K562 (cell line): Measurements from ENCODE around the gene MACROD2.

ENCODE experiments used
- GATAD2A ChIP-seq: fragments of 450-650 bp; IDR thresholded peaks from 2 replicates; pipeline ENCODE4 v1.6.1; 2017
- HMGXB4 ChIP-seq: sonication (generic); formaldehyde crosslinking; IDR thresholded peaks from 2 replicates; pipeline ENCODE4 v1.8.1; 2023; ENCODE audit warnings: mild to moderate bottlenecking, missing genetic modification reagents
- NFYB ChIP-seq: IDR thresholded peaks from 2 replicates; pipeline ENCODE4 v1.6.1; 2011; ENCODE audit warnings: mild to moderate bottlenecking, moderate library complexity; ENCODE audit not compliant: insufficient read length; ENCODE audit errors: extremely low read depth
- PCBP2 ChIP-seq: fragments of 200-400 bp; formaldehyde crosslinking; IDR thresholded peaks from 2 replicates; pipeline ENCODE4 v1.6.1; 2018; ENCODE audit warnings: low read length, low read depth, mild to moderate bottlenecking, moderate library complexity; ENCODE audit not compliant: poor library complexity, severe bottlenecking
- SRF ChIP-seq, 2 experiments: fragments of 250-450, 450-650 bp in 1 of 2; sonication (Bioruptor Pico) in 1 of 2; sonication (generic) in 1 of 2; formaldehyde crosslinking; IDR thresholded peaks; 2 replicates each; pipeline versions ENCODE4 v1.5.0 to v1.5.1; 2020 to 2022; ENCODE audit warnings: mild to moderate bottlenecking in 1 of 2, missing genetic modification reagents in 1 of 2
- TF ChIP-seq, protein P1 (sequence below): fragments of 150-350 bp; conservative IDR thresholded peaks from 2 replicates; pipeline ENCODE4 v1.6.1; 2014; ENCODE audit warnings: low read length
- TF ChIP-seq, protein P2 (sequence below), 3 experiments: IDR thresholded peaks in 2 of 3; conservative IDR thresholded peaks in 1 of 3; 2 replicates each; pipeline ENCODE4 v1.5.1; 2011 to 2012; ENCODE audit warnings: low read length in 3 of 3, mild to moderate bottlenecking in 3 of 3, control low read depth in 2 of 3, improper control_type of control experiment in 1 of 3, inconsistent platforms in 1 of 3, low read depth in 1 of 3, mixed read lengths in 1 of 3, moderate library complexity in 1 of 3; ENCODE audit not compliant: insufficient read depth in 2 of 3
- TF ChIP-seq, protein P3 (sequence below): fragments of 450-650 bp; IDR thresholded peaks from 2 replicates; pipeline ENCODE4 v1.6.1; 2016; ENCODE audit warnings: mild to moderate bottlenecking, moderate library complexity

DNA sequence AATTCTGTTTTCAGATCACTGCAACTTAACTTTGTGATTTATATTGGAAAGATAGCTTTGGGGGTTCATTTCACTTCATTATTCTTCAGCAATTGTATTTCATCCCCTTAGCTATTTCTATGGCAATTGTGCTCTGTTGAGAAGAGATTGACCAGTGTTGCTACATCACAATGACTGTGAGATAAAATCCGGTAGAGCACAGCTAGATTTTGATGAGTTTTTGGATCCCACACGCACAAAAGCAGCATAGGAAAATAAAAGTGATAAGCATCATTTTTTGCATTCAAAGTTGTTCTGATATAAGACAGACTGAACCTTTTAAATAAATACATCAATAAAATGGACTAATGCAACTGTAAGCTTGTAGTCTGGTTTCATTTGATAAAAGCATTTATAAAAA lies 1843.2 kb downstream of the MACROD2 start:
- TF ChIP-seq, protein P1, sequence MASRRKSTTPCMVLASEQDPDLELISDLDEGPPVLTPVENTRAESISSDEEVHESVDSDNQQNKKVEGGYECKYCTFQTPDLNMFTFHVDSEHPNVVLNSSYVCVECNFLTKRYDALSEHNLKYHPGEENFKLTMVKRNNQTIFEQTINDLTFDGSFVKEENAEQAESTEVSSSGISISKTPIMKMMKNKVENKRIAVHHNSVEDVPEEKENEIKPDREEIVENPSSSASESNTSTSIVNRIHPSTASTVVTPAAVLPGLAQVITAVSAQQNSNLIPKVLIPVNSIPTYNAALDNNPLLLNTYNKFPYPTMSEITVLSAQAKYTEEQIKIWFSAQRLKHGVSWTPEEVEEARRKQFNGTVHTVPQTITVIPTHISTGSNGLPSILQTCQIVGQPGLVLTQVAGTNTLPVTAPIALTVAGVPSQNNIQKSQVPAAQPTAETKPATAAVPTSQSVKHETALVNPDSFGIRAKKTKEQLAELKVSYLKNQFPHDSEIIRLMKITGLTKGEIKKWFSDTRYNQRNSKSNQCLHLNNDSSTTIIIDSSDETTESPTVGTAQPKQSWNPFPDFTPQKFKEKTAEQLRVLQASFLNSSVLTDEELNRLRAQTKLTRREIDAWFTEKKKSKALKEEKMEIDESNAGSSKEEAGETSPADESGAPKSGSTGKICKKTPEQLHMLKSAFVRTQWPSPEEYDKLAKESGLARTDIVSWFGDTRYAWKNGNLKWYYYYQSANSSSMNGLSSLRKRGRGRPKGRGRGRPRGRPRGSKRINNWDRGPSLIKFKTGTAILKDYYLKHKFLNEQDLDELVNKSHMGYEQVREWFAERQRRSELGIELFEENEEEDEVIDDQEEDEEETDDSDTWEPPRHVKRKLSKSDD, result no peak
- TF ChIP-seq PCBP2, result no peak
- no peak for TF ChIP-seq SRF (CRISPR knock-in tag; IDR thresholded peaks at IDR 0.05)
- no peak for TF ChIP-seq NFYB
- TF ChIP-seq, protein P2, sequence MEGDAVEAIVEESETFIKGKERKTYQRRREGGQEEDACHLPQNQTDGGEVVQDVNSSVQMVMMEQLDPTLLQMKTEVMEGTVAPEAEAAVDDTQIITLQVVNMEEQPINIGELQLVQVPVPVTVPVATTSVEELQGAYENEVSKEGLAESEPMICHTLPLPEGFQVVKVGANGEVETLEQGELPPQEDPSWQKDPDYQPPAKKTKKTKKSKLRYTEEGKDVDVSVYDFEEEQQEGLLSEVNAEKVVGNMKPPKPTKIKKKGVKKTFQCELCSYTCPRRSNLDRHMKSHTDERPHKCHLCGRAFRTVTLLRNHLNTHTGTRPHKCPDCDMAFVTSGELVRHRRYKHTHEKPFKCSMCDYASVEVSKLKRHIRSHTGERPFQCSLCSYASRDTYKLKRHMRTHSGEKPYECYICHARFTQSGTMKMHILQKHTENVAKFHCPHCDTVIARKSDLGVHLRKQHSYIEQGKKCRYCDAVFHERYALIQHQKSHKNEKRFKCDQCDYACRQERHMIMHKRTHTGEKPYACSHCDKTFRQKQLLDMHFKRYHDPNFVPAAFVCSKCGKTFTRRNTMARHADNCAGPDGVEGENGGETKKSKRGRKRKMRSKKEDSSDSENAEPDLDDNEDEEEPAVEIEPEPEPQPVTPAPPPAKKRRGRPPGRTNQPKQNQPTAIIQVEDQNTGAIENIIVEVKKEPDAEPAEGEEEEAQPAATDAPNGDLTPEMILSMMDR (IDR thresholded peaks at IDR 0.05 in 2 of 3, conservative IDR thresholded peaks at IDR 0.05 in 1 of 3; ENCODE audit: insufficient read depth in 2 of 3, low read depth in 1 of 3, low read length in 3 of 3), result no peak
- TF ChIP-seq, protein P3, sequence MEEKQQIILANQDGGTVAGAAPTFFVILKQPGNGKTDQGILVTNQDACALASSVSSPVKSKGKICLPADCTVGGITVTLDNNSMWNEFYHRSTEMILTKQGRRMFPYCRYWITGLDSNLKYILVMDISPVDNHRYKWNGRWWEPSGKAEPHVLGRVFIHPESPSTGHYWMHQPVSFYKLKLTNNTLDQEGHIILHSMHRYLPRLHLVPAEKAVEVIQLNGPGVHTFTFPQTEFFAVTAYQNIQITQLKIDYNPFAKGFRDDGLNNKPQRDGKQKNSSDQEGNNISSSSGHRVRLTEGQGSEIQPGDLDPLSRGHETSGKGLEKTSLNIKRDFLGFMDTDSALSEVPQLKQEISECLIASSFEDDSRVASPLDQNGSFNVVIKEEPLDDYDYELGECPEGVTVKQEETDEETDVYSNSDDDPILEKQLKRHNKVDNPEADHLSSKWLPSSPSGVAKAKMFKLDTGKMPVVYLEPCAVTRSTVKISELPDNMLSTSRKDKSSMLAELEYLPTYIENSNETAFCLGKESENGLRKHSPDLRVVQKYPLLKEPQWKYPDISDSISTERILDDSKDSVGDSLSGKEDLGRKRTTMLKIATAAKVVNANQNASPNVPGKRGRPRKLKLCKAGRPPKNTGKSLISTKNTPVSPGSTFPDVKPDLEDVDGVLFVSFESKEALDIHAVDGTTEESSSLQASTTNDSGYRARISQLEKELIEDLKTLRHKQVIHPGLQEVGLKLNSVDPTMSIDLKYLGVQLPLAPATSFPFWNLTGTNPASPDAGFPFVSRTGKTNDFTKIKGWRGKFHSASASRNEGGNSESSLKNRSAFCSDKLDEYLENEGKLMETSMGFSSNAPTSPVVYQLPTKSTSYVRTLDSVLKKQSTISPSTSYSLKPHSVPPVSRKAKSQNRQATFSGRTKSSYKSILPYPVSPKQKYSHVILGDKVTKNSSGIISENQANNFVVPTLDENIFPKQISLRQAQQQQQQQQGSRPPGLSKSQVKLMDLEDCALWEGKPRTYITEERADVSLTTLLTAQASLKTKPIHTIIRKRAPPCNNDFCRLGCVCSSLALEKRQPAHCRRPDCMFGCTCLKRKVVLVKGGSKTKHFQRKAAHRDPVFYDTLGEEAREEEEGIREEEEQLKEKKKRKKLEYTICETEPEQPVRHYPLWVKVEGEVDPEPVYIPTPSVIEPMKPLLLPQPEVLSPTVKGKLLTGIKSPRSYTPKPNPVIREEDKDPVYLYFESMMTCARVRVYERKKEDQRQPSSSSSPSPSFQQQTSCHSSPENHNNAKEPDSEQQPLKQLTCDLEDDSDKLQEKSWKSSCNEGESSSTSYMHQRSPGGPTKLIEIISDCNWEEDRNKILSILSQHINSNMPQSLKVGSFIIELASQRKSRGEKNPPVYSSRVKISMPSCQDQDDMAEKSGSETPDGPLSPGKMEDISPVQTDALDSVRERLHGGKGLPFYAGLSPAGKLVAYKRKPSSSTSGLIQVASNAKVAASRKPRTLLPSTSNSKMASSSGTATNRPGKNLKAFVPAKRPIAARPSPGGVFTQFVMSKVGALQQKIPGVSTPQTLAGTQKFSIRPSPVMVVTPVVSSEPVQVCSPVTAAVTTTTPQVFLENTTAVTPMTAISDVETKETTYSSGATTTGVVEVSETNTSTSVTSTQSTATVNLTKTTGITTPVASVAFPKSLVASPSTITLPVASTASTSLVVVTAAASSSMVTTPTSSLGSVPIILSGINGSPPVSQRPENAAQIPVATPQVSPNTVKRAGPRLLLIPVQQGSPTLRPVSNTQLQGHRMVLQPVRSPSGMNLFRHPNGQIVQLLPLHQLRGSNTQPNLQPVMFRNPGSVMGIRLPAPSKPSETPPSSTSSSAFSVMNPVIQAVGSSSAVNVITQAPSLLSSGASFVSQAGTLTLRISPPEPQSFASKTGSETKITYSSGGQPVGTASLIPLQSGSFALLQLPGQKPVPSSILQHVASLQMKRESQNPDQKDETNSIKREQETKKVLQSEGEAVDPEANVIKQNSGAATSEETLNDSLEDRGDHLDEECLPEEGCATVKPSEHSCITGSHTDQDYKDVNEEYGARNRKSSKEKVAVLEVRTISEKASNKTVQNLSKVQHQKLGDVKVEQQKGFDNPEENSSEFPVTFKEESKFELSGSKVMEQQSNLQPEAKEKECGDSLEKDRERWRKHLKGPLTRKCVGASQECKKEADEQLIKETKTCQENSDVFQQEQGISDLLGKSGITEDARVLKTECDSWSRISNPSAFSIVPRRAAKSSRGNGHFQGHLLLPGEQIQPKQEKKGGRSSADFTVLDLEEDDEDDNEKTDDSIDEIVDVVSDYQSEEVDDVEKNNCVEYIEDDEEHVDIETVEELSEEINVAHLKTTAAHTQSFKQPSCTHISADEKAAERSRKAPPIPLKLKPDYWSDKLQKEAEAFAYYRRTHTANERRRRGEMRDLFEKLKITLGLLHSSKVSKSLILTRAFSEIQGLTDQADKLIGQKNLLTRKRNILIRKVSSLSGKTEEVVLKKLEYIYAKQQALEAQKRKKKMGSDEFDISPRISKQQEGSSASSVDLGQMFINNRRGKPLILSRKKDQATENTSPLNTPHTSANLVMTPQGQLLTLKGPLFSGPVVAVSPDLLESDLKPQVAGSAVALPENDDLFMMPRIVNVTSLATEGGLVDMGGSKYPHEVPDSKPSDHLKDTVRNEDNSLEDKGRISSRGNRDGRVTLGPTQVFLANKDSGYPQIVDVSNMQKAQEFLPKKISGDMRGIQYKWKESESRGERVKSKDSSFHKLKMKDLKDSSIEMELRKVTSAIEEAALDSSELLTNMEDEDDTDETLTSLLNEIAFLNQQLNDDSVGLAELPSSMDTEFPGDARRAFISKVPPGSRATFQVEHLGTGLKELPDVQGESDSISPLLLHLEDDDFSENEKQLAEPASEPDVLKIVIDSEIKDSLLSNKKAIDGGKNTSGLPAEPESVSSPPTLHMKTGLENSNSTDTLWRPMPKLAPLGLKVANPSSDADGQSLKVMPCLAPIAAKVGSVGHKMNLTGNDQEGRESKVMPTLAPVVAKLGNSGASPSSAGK, result no peak
- TF ChIP-seq GATAD2A, result no peak
- TF ChIP-seq HMGXB4 (CRISPR knock-in tag), result no peak
